Measurements from ENCODE around the gene FCN1.

Gene FCN1

GRCh38 chr9:134922932-134923240 lies 5.2 kb upstream of the FCN1 start:
- Histone ChIP-seq H3K9ac (ENCODE audit: low read depth, low read length) (no peak overlapping the region), H3K36me3 (ENCODE audit: insufficient read depth, low read length) (no peaks in the 10 kb centered on the region), H3K27ac (ENCODE audit: low read depth, low read length) (no peak overlapping the region), H3K4me3 (ENCODE audit: low read length) (no peak overlapping the region), H3K4me1 (ENCODE audit: insufficient read depth, low read length) (no peaks in the 10 kb centered on the region), H3K27me3 (ENCODE audit: insufficient read depth, low read length) (no peaks in the 10 kb centered on the region), H3K9me3 (ENCODE audit: insufficient read depth, low read depth, low read length) (peaks cover 10% of the 10 kb centered on the region; the same call in 1 of the 2 replicates)
- WGBS: 91% methylated on average over 9 of the region's 9 CpGs

DNA sequence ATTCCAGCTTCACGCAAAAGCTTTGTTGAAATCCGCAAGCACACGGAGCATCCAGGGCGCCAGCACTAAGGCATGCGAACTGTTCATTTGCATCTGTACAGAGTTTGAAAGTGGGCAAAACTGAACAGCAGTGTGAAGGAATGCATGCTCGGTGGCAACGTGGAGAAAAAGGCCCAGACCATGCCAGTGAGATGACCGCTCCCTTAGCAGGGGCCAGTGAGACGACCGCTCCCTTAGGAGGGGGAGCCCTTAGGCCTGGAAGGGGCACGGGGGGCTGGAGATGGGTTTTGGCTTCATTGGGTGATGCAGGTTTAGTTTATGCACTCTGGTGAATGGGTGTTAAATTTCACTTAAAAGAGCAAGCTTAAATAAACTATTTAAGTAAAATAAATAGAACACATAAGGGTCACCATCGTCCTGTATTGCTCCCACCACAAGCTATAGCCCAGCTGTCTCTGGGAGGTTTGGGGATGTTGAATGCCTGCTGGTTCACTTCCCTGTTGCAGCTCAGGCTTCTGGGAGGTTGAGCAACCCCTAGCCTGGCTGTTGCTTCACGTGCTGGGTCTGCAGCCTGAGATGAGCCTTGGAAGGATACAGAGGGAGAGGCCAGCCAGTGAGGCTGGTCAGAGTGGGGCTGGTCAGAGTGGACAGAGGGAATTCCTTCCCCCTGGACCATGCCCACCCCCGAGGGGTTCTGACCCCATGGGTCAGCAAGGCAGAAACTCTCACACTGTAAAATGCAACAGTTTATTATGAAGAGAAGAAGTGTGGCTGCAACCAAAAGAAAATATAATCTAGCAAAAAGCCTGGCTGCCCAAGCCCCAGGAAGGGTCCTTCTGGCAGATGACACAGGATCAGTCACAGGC lies 4.6 kb upstream of the FCN1 start:
- H3K36me3 ChIP-seq (ENCODE audit: insufficient read depth, low read length): no peaks in the 10 kb centered on the region
- H3K9me3 ChIP-seq (ENCODE audit: insufficient read depth, low read depth, low read length): peaks cover 10% of the 10 kb centered on the region; the same call in 1 of the 2 replicates
- H3K27ac ChIP-seq (ENCODE audit: low read depth, low read length): no peak overlapping the region
- no peaks in the 10 kb centered on the region for H3K4me1 ChIP-seq (ENCODE audit: insufficient read depth, low read length)
- no peak overlapping the region for H3K4me3 ChIP-seq (ENCODE audit: low read length)
- WGBS: 91% methylated on average over 13 of the region's 14 CpGs
- H3K27me3 ChIP-seq (ENCODE audit: insufficient read depth, low read length): no peaks in the 10 kb centered on the region
- no peak overlapping the region for H3K9ac ChIP-seq (ENCODE audit: low read depth, low read length)

GRCh38 chr9:134919303-134919702 lies 1.6 kb upstream of the FCN1 start:
- Histone ChIP-seq H3K4me3 (ENCODE audit: low read length) (no peak overlapping the region), H3K9me3 (ENCODE audit: insufficient read depth, low read depth, low read length) (peaks cover 10% of the 10 kb centered on the region; the same call in 1 of the 2 replicates), H3K27ac (ENCODE audit: low read depth, low read length) (no peak overlapping the region), H3K27me3 (ENCODE audit: insufficient read depth, low read length) (no peaks in the 10 kb centered on the region), H3K4me1 (ENCODE audit: insufficient read depth, low read length) (no peaks in the 10 kb centered on the region), H3K36me3 (ENCODE audit: insufficient read depth, low read length) (no peaks in the 10 kb centered on the region), H3K9ac (ENCODE audit: low read depth, low read length) (no peak overlapping the region)
- WGBS: 94% methylated on average over 3 of the region's 3 CpGs

- no peaks in the 10 kb centered on the region for H3K27me3 ChIP-seq (ENCODE audit: insufficient read depth, low read length)
- no peak overlapping the region for H3K27ac ChIP-seq (ENCODE audit: low read depth, low read length)
- H3K9me3 ChIP-seq (ENCODE audit: insufficient read depth, low read depth, low read length): peaks cover 10% of the 10 kb centered on the region; the same call in 1 of the 2 replicates
- H3K36me3 ChIP-seq (ENCODE audit: insufficient read depth, low read length): no peaks in the 10 kb centered on the region
- H3K9ac ChIP-seq (ENCODE audit: low read depth, low read length): no peak overlapping the region
- 93% methylated on average over 10 of the region's 10 CpGs for WGBS
- no peak overlapping the region for H3K4me3 ChIP-seq (ENCODE audit: low read length)
- no peaks in the 10 kb centered on the region for H3K4me1 ChIP-seq (ENCODE audit: insufficient read depth, low read length)
Measured at GRCh38 chr9:134918646-134919045, 934 bp upstream of the FCN1 start.

DNA sequence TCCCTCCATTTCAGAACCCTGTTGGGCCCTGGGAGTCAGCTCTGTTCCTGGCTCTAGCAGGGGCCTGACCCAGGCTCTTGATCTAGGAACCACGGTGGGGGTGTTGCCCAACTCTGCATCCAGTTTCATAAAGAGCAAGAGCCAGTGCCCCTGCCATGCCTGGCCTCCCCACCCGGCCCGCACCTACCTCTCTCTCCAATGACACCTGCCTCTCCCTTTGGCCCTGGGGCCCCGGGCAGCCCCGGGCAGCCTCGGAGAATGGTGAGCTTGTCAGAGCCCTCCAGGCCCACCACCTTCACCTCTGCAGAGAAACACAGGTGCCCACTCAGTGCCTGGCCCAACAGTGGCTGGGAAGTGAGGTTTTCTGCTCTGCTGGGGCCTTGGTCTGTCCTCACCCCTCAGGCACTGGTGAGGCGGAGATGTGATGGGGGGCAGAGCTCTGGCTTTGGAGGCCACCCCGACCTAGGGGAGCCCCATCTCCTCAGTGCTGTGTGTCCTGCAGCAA lies 1.5 kb downstream of the FCN1 start:
- H3K9me3 ChIP-seq (ENCODE audit: insufficient read depth, low read depth, low read length): peaks cover 10% of the 10 kb centered on the region; the same call in 1 of the 2 replicates
- H3K27ac ChIP-seq (ENCODE audit: low read depth, low read length): no peak overlapping the region
- H3K36me3 ChIP-seq (ENCODE audit: insufficient read depth, low read length): no peaks in the 10 kb centered on the region
- H3K4me3 ChIP-seq (ENCODE audit: low read length): no peak overlapping the region
- WGBS: 94% methylated on average over 8 of the region's 8 CpGs
- H3K4me1 ChIP-seq (ENCODE audit: insufficient read depth, low read length): no peaks in the 10 kb centered on the region
- H3K9ac ChIP-seq (ENCODE audit: low read depth, low read length): no peak overlapping the region
- H3K27me3 ChIP-seq (ENCODE audit: insufficient read depth, low read length): no peaks in the 10 kb centered on the region

GRCh38 chr9:134915046-134915985 lies 2.4 kb downstream of the FCN1 start:
- no peak overlapping the region for H3K9ac ChIP-seq (ENCODE audit: low read depth, low read length)
- H3K9me3 ChIP-seq (ENCODE audit: insufficient read depth, low read depth, low read length): peaks cover 10% of the 10 kb centered on the region; the same call in 1 of the 2 replicates
- 91% methylated on average over 26 of the region's 26 CpGs for WGBS
- H3K27ac ChIP-seq (ENCODE audit: low read depth, low read length): no peak overlapping the region
- H3K4me3 ChIP-seq (ENCODE audit: low read length): no peak overlapping the region
- no peaks in the 10 kb centered on the region for H3K36me3 ChIP-seq (ENCODE audit: insufficient read depth, low read length)
- H3K27me3 ChIP-seq (ENCODE audit: insufficient read depth, low read length): no peaks in the 10 kb centered on the region
- H3K4me1 ChIP-seq (ENCODE audit: insufficient read depth, low read length): no peaks in the 10 kb centered on the region

DNA sequence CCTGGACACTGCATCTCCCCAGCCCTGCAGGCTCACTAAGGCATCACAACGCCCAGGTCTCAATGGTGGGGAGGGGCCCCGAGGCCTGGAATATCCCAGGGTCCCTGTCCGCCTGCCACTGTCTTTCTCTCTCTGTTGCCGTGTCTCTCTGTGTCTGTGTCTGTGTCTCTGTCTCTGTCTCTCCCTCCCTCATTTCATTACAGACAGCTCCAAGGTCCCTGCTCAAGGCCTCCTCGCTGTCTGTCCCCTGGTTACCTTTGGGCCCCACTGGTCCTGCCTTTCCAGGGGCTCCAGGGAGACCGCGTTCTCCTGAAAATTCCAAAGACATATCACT lies 3.2 kb downstream of the FCN1 start:
- no peak overlapping the region for H3K27ac ChIP-seq (ENCODE audit: low read depth, low read length)
- no peak overlapping the region for H3K9ac ChIP-seq (ENCODE audit: low read depth, low read length)
- no peaks in the 10 kb centered on the region for H3K36me3 ChIP-seq (ENCODE audit: insufficient read depth, low read length)
- peaks cover 2% of the 10 kb centered on the region; the same call in 1 of the 2 replicates for H3K9me3 ChIP-seq (ENCODE audit: insufficient read depth, low read depth, low read length)
- 82% methylated on average over 7 of the region's 7 CpGs for whole genome bisulfite sequencing
- no peaks in the 10 kb centered on the region for H3K27me3 ChIP-seq (ENCODE audit: insufficient read depth, low read length)
- H3K4me1 ChIP-seq (ENCODE audit: insufficient read depth, low read length): no peaks in the 10 kb centered on the region
- H3K4me3 ChIP-seq (ENCODE audit: low read length): no peak overlapping the region

- WGBS: 89% methylated on average over 23 of the region's 23 CpGs
- Histone ChIP-seq H3K27ac (ENCODE audit: low read depth, low read length) (no peak overlapping the region), H3K4me3 (ENCODE audit: low read length) (no peak overlapping the region), H3K27me3 (ENCODE audit: insufficient read depth, low read length) (no peaks in the 10 kb centered on the region), H3K9ac (ENCODE audit: low read depth, low read length) (no peak overlapping the region), H3K36me3 (ENCODE audit: insufficient read depth, low read length) (no peaks in the 10 kb centered on the region), H3K4me1 (ENCODE audit: insufficient read depth, low read length) (no peaks in the 10 kb centered on the region), H3K9me3 (ENCODE audit: insufficient read depth, low read depth, low read length) (no peaks in the 10 kb centered on the region)
Measured at GRCh38 chr9:134913713-134914500, 3.8 kb downstream of the FCN1 start.

DNA sequence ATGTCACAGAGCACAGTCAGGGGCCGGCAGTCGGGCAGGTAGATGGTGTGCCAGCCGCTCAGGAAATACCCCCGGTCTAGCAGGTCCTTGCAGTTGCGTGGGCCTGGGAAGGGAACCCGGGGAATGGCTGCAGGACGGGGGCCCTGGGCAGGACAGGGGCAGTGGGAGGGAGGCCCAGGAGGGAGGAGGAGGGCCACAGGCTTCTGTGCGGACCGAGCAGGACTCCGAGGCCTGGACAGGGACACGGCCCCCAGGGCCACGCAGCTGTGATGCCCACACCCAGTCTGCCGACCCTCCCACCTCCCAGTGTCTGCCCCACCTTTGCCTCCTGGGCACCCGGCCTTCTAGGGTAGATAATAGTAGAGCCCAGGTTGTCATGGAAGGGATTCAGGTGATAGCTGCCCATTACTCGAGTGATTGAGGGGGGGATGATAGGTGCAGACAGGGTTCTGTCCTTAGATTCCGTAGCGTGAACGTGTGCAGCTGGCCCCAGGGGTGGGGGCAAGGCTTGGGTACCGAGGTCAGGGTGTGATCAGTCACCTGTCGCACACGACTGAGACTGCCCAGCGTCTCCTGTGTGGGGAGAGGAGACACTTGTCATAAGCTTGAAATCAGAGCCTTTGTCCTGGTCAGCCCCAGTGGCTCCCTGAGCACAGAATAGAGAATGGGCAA lies 4.5 kb downstream of the FCN1 start:
- Histone ChIP-seq H3K36me3 (ENCODE audit: insufficient read depth, low read length) (no peaks in the 10 kb centered on the region), H3K4me3 (ENCODE audit: low read length) (no peak overlapping the region), H3K9ac (ENCODE audit: low read depth, low read length) (no peak overlapping the region), H3K27ac (ENCODE audit: low read depth, low read length) (no peak overlapping the region), H3K4me1 (ENCODE audit: insufficient read depth, low read length) (no peaks in the 10 kb centered on the region), H3K9me3 (ENCODE audit: insufficient read depth, low read depth, low read length) (no peaks in the 10 kb centered on the region), H3K27me3 (ENCODE audit: insufficient read depth, low read length) (no peaks in the 10 kb centered on the region)
- WGBS: 95% methylated on average over 22 of the region's 22 CpGs

- WGBS: 93% methylated on average over 20 of the region's 20 CpGs
- Histone ChIP-seq H3K36me3 (ENCODE audit: insufficient read depth, low read length) (no peaks in the 10 kb centered on the region), H3K9ac (ENCODE audit: low read depth, low read length) (no peak overlapping the region), H3K9me3 (ENCODE audit: insufficient read depth, low read depth, low read length) (no peaks in the 10 kb centered on the region), H3K4me1 (ENCODE audit: insufficient read depth, low read length) (no peaks in the 10 kb centered on the region), H3K27ac (ENCODE audit: low read depth, low read length) (no peak overlapping the region), H3K4me3 (ENCODE audit: low read length) (no peak overlapping the region), H3K27me3 (ENCODE audit: insufficient read depth, low read length) (no peaks in the 10 kb centered on the region)
Measured at GRCh38 chr9:134912126-134912840, 5.4 kb downstream of the FCN1 start.

Measured in HUES64 (cell line).